Measurements from ENCODE around the gene CHST4.
"Not testable (repeated sequence)": the region's sequence is repeated elsewhere in the genome, so short reads cannot be mapped to it uniquely, and the experiment has no call there.

The CHST4 gene

DNA sequence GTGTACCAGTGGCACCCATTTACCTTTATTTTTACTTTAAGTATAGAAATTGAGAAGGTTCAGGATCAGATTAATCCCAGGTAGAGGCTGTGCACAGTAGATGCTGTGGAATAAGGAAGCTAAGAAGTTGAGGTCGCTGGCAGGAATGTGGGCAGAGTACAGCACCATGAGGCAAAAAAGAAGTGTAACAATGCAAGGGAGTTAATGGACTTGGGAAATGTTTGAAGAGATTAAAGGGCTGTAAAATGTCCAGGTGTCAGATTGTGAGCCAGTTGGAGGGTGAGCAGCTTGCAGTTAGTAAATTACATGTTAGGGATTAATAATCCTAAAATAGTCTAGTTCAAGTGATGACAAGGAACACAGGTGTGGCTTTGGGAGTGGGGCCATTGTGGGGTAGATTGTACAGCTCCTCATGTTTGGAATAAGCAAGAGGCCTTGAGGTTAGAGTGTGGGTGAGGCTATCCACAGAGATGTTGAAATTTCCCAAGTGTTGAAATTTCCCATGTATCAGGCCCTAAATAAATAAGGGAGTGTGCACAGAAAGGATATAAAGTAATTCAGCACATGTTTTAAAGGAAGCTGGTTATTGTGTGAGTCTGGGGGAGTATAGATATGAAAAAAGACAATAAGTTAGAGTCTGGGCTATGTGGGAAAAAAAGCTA is 29.1 kb downstream of the CHST4 start:
- H3K27ac ChIP-seq (ENCODE audit: low read depth, low read length, severe bottlenecking) = no peak overlapping the region
- H3K4me1 ChIP-seq (ENCODE audit: control insufficient read depth, insufficient read depth, low read length, poor library complexity, severe bottlenecking) = no peaks in the 10 kb centered on the region
- H3K36me3 ChIP-seq (ENCODE audit: control insufficient read depth, insufficient read depth, low read length) = no peaks in the 10 kb centered on the region
- 57 to 87% methylated on average over 1 of the region's 1 CpG for WGBS, 2 experiments (ENCODE audit: insufficient coverage in 2 of 2)
- H3K9me3 ChIP-seq (ENCODE audit: control insufficient read depth, low read length) = no peaks in the 10 kb centered on the region
- no peak overlapping the region for H3K4me3 ChIP-seq (ENCODE audit: extremely low read depth, insufficient read depth, low read length, poor library complexity, severe bottlenecking)

DNA sequence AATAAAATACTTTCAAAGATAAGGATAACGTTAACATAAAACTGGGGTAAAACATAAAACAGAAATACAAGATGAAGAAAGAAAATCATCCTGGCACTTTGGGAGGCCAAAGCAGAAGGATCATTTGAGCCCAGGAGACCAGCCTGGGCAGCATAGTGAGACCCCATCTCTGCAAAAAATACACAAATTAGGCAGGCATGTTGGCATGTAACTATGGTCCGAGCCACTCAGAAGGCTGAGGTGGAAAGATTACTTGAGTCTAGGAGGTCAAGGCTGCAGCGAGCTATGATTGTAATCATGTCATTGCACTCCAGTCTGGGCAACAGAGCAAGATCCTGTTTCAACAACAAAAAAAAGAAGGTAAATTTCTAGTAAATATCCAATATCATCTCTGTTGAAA is 31.1 kb downstream of the CHST4 start:
- Histone ChIP-seq H3K9me3 (ENCODE audit: control insufficient read depth, low read length) (peaks cover 10% of the 10 kb centered on the region), H3K4me3 (ENCODE audit: extremely low read depth, insufficient read depth, low read length, poor library complexity, severe bottlenecking) (no peak overlapping the region), H3K4me1 (ENCODE audit: control insufficient read depth, insufficient read depth, low read length, poor library complexity, severe bottlenecking) (no peaks in the 10 kb centered on the region), H3K27ac (ENCODE audit: low read depth, low read length, severe bottlenecking) (no peak overlapping the region), H3K36me3 (ENCODE audit: control insufficient read depth, insufficient read depth, low read length) (no peaks in the 10 kb centered on the region)
- WGBS, 2 experiments (ENCODE audit: insufficient coverage in 2 of 2) = 100% methylated on average over 1 to 2 of the region's 3 CpGs

GRCh38 chr16:71557954-71558582 is 31.8 kb downstream of the CHST4 start:
- H3K27ac ChIP-seq (ENCODE audit: low read depth, low read length, severe bottlenecking) = no peak overlapping the region
- 69 to 85% methylated on average over 2 to 3 of the region's 3 CpGs for WGBS, 2 experiments (ENCODE audit: insufficient coverage in 2 of 2)
- no peaks in the 10 kb centered on the region for H3K4me1 ChIP-seq (ENCODE audit: control insufficient read depth, insufficient read depth, low read length, poor library complexity, severe bottlenecking)
- peaks cover 14% of the 10 kb centered on the region for H3K9me3 ChIP-seq (ENCODE audit: control insufficient read depth, low read length)
- H3K4me3 ChIP-seq (ENCODE audit: extremely low read depth, insufficient read depth, low read length, poor library complexity, severe bottlenecking) = no peak overlapping the region
- H3K36me3 ChIP-seq (ENCODE audit: control insufficient read depth, insufficient read depth, low read length) = no peaks in the 10 kb centered on the region

DNA sequence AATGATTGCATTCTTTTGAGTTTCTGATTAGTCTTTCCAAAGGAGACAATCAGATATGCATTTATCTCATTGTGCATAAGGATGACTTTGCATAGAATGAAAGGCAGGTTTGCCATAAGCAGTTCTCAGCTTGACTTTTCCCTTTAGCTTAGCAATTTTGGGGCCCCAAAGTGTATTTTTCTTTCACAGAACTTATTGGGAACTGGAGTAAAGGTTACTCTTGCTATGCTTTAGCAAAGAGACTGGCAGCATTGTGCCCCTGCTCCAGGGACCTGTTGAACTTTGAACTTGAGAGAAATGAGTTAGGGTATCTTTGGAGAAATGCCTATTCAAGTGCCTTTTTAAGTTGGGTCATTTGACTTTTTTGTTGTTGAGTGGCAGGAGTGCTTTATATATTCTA is 33.6 kb downstream of the CHST4 start:
- Histone ChIP-seq H3K9me3 (ENCODE audit: control insufficient read depth, low read length) (peaks cover 14% of the 10 kb centered on the region), H3K27ac (ENCODE audit: low read depth, low read length, severe bottlenecking) (no peak overlapping the region), H3K4me1 (ENCODE audit: control insufficient read depth, insufficient read depth, low read length, poor library complexity, severe bottlenecking) (no peaks in the 10 kb centered on the region), H3K36me3 (ENCODE audit: control insufficient read depth, insufficient read depth, low read length) (no peaks in the 10 kb centered on the region), H3K4me3 (ENCODE audit: extremely low read depth, insufficient read depth, low read length, poor library complexity, severe bottlenecking) (no peak overlapping the region)

- 93 to 96% methylated on average over 5 to 7 of the region's 8 CpGs for WGBS, 2 experiments (ENCODE audit: insufficient coverage in 2 of 2)
- not testable (repeated sequence) for H3K36me3 ChIP-seq (ENCODE audit: control insufficient read depth, insufficient read depth, low read length); H3K27ac ChIP-seq (ENCODE audit: low read depth, low read length, severe bottlenecking); H3K4me1 ChIP-seq (ENCODE audit: control insufficient read depth, insufficient read depth, low read length, poor library complexity, severe bottlenecking); H3K4me3 ChIP-seq (ENCODE audit: extremely low read depth, insufficient read depth, low read length, poor library complexity, severe bottlenecking)
- peaks cover 14% of the 10 kb centered on the region for H3K9me3 ChIP-seq (ENCODE audit: control insufficient read depth, low read length)
Observed at GRCh38 chr16:71561886-71562285, 35.7 kb downstream of the CHST4 start.

GRCh38 chr16:71562552-71562951 is 36.3 kb downstream of the CHST4 start:
- Histone ChIP-seq H3K4me1 (ENCODE audit: control insufficient read depth, insufficient read depth, low read length, poor library complexity, severe bottlenecking) (no peaks in the 10 kb centered on the region), H3K9me3 (ENCODE audit: control insufficient read depth, low read length) (peaks cover 14% of the 10 kb centered on the region), H3K36me3 (ENCODE audit: control insufficient read depth, insufficient read depth, low read length) (no peaks in the 10 kb centered on the region), H3K27ac (ENCODE audit: low read depth, low read length, severe bottlenecking) (no peak overlapping the region), H3K4me3 (ENCODE audit: extremely low read depth, insufficient read depth, low read length, poor library complexity, severe bottlenecking) (no peak overlapping the region)
- WGBS, 2 experiments (ENCODE audit: insufficient coverage in 2 of 2) = no CpG with 5 or more reads among the region's 1 CpG

DNA sequence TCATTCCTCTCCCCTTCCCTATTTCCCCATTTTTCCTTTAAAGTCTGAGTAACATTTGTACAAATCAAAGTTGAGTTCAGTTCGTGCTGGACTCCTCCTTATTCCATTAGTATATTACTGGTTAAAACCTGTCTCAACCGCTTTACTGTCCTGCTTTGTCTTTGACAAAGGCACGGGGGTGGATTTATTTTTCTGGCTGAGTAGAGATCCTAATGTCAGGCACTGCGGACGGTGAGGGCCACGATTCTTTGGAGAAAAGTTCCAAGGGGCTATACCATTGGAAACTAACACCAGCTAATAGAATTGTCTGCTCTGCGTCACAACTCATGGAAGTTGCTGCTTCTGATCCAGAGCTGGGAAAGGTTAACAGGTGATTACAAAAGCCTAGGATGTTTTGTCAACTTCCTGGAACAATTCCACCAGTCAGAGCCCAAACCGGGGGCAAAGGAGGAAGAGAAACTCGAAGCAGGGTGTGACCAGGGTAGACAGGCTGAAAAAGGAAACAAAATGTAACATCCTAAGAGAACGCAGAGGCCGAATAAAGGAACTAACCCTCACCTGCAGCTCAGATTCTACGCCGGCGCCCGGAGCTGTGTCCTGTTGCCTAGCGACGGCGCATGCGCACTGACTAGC is 38.2 kb downstream of the CHST4 start:
- peaks cover 14% of the 10 kb centered on the region for H3K9me3 ChIP-seq (ENCODE audit: control insufficient read depth, low read length)
- peak overlapping the region; percentile 50 for H3K4me3 ChIP-seq (ENCODE audit: extremely low read depth, insufficient read depth, low read length, poor library complexity, severe bottlenecking)
- no peaks in the 10 kb centered on the region for H3K4me1 ChIP-seq (ENCODE audit: control insufficient read depth, insufficient read depth, low read length, poor library complexity, severe bottlenecking)
- no peaks in the 10 kb centered on the region for H3K36me3 ChIP-seq (ENCODE audit: control insufficient read depth, insufficient read depth, low read length)
- no peak overlapping the region for H3K27ac ChIP-seq (ENCODE audit: low read depth, low read length, severe bottlenecking)
- WGBS, 2 experiments (ENCODE audit: insufficient coverage in 2 of 2) = 16 to 28% methylated on average over 10 to 12 of the region's 19 CpGs

- WGBS, 2 experiments (ENCODE audit: insufficient coverage in 2 of 2) = 82 to 83% methylated on average over 1 to 3 of the region's 9 CpGs
- no peaks in the 10 kb centered on the region for H3K36me3 ChIP-seq (ENCODE audit: control insufficient read depth, insufficient read depth, low read length)
- no peak overlapping the region for H3K4me3 ChIP-seq (ENCODE audit: extremely low read depth, insufficient read depth, low read length, poor library complexity, severe bottlenecking)
- H3K9me3 ChIP-seq (ENCODE audit: control insufficient read depth, low read length) = peaks cover 12% of the 10 kb centered on the region
- H3K27ac ChIP-seq (ENCODE audit: low read depth, low read length, severe bottlenecking) = no peak overlapping the region
- no peaks in the 10 kb centered on the region for H3K4me1 ChIP-seq (ENCODE audit: control insufficient read depth, insufficient read depth, low read length, poor library complexity, severe bottlenecking)
Observed at GRCh38 chr16:71565812-71566700, 39.8 kb downstream of the CHST4 start.

- Histone ChIP-seq H3K4me1 (ENCODE audit: control insufficient read depth, insufficient read depth, low read length, poor library complexity, severe bottlenecking) (no peaks in the 10 kb centered on the region), H3K4me3 (ENCODE audit: extremely low read depth, insufficient read depth, low read length, poor library complexity, severe bottlenecking) (no peak overlapping the region), H3K36me3 (ENCODE audit: control insufficient read depth, insufficient read depth, low read length) (no peaks in the 10 kb centered on the region), H3K27ac (ENCODE audit: low read depth, low read length, severe bottlenecking) (no peak overlapping the region), H3K9me3 (ENCODE audit: control insufficient read depth, low read length) (no peaks in the 10 kb centered on the region)
- WGBS, 2 experiments (ENCODE audit: insufficient coverage in 2 of 2) = 85 to 95% methylated on average over 7 to 8 of the region's 8 CpGs
Observed at GRCh38 chr16:71567931-71568330, 41.7 kb downstream of the CHST4 start.

- Histone ChIP-seq H3K27ac (ENCODE audit: low read depth, low read length, severe bottlenecking) (no peak overlapping the region), H3K36me3 (ENCODE audit: control insufficient read depth, insufficient read depth, low read length) (no peaks in the 10 kb centered on the region)
- no CpG with 5 or more reads among the region's 4 CpGs for WGBS, 2 experiments (ENCODE audit: insufficient coverage in 2 of 2)
Observed at GRCh38 chr16:71568551-71568950, 42.3 kb downstream of the CHST4 start.

More at GRCh38 chr16:71568551-71568950, 42.3 kb downstream of the CHST4 start:
- H3K4me3 ChIP-seq (ENCODE audit: extremely low read depth, insufficient read depth, low read length, poor library complexity, severe bottlenecking) = no peak overlapping the region
- H3K9me3 ChIP-seq (ENCODE audit: control insufficient read depth, low read length) = no peaks in the 10 kb centered on the region
- H3K4me1 ChIP-seq (ENCODE audit: control insufficient read depth, insufficient read depth, low read length, poor library complexity, severe bottlenecking) = no peaks in the 10 kb centered on the region
